IPS-NIHi7 (cell line): ENCODE results near the gene GPR3.
"Not testable (repeated sequence)": the region's sequence is repeated elsewhere in the genome, so short reads cannot be mapped to it uniquely, and the experiment has no call there.

Experiments
- DNase-seq: peaks from one replicate; pipeline ENCODE4 v3.0.0; 2012; ENCODE audit warnings: mixed read lengths; ENCODE audit errors: extremely low spot score

The GPR3 gene

GRCh38 chr1:27380224-27380623, 12.2 kb upstream of the GPR3 start:
- no peak for DNase-seq

- DNase-seq: no peak
Observed at GRCh38 chr1:27380766-27381733, 11.4 kb upstream of the GPR3 start.

GRCh38 chr1:27381969-27382762, 10.3 kb upstream of the GPR3 start:
- no peak for DNase-seq

- peak; percentile 95 for DNase-seq
Observed at GRCh38 chr1:27383039-27383605, 9.3 kb upstream of the GPR3 start, which contains the start of gene CD164L2. TSS of gene CD164L2 (minus strand) at chr1:27383333. CDS start at chr1:27383239, 94 bp downstream.

- DNase-seq: no peak
Observed at GRCh38 chr1:27383661-27384060, 8.8 kb upstream of the GPR3 start.

GRCh38 chr1:27384797-27385196, 7.6 kb upstream of the GPR3 start:
- DNase-seq: not testable (repeated sequence)

GRCh38 chr1:27388337-27389005, 4.0 kb upstream of the GPR3 start:
- DNase-seq: peak; percentile 71

- DNase-seq: peak; percentile 73
Observed at GRCh38 chr1:27391511-27392095, 819 bp upstream of the GPR3 start.

- no peak for DNase-seq
Observed at GRCh38 chr1:27392778-27393635, 585 bp downstream of the GPR3 start.

- no peak for DNase-seq
Observed at GRCh38 chr1:27393641-27394281, 1.3 kb downstream of the GPR3 start.

- no peak for DNase-seq
Observed at GRCh38 chr1:27394282-27394658, 1.8 kb downstream of the GPR3 start.

GRCh38 chr1:27394925-27395324, 2.5 kb downstream of the GPR3 start:
- no peak for DNase-seq

- DNase-seq: peak; percentile 83
Observed at GRCh38 chr1:27395441-27396195, 3.2 kb downstream of the GPR3 start.

GRCh38 chr1:27397110-27397509, 4.7 kb downstream of the GPR3 start:
- DNase-seq: no peak

- DNase-seq: no peak
Observed at GRCh38 chr1:27397749-27398148, 5.3 kb downstream of the GPR3 start.

- no peak for DNase-seq
Observed at GRCh38 chr1:27398405-27399149, 6.2 kb downstream of the GPR3 start.

GRCh38 chr1:27399251-27400025, 7.0 kb downstream of the GPR3 start:
- DNase-seq: no peak
